Ishikawa (cell line): ENCODE measurements around the gene UFC1.
A peak's percentile ranks its signal among the peaks of the same experiment; 100 is the strongest.

Source experiments
- CEBPB ChIP-seq: IDR thresholded peaks from 2 replicates; pipeline ENCODE4 v1.6.1; 2012
- CREB1 ChIP-seq: IDR thresholded peaks from 2 replicates; pipeline ENCODE4 v1.6.1; 2012; ENCODE audit warnings: low read depth
- EGR1 ChIP-seq: IDR thresholded peaks from 2 replicates; pipeline ENCODE4 v1.6.1; 2012
- EP300 ChIP-seq: IDR thresholded peaks from 2 replicates; pipeline ENCODE4 v1.6.1; 2012; ENCODE audit warnings: borderline replicate concordance
- FOXM1 ChIP-seq: IDR thresholded peaks from 2 replicates; pipeline ENCODE4 v1.6.1; 2012; ENCODE audit warnings: low read depth, borderline replicate concordance
- MAX ChIP-seq: IDR thresholded peaks from 2 replicates; pipeline ENCODE4 v1.6.1; 2012
- NFIC ChIP-seq: IDR thresholded peaks from 2 replicates; pipeline ENCODE4 v1.6.1; 2012
- RAD21 ChIP-seq: IDR thresholded peaks from 2 replicates; pipeline ENCODE4 v1.6.1; 2012; ENCODE audit warnings: low read depth
- TAF1 ChIP-seq: IDR thresholded peaks from 2 replicates; pipeline ENCODE4 v1.6.1; 2012; ENCODE audit warnings: low read depth, mild to moderate bottlenecking
- TCF12 ChIP-seq: IDR thresholded peaks from 2 replicates; pipeline ENCODE4 v1.6.1; 2012; ENCODE audit warnings: low read depth
- TEAD4 ChIP-seq: IDR thresholded peaks from 2 replicates; pipeline ENCODE4 v1.6.1; 2012
- USF1 ChIP-seq: IDR thresholded peaks from 2 replicates; pipeline ENCODE4 v1.6.1; 2012
- YY1 ChIP-seq: IDR thresholded peaks from 2 replicates; pipeline ENCODE4 v1.6.1; 2012; ENCODE audit warnings: low read depth
- ZBTB7A ChIP-seq: IDR thresholded peaks from 2 replicates; pipeline ENCODE4 v1.6.1; 2012; ENCODE audit warnings: low read depth
- TF ChIP-seq, protein P1 (sequence below): IDR thresholded peaks from 2 replicates; pipeline ENCODE4 v1.6.1; 2012; ENCODE audit warnings: low read depth, mild to moderate bottlenecking

Gene UFC1

GRCh38 chr1:161128591-161129420, 25.0 kb upstream of the UFC1 start:
- no peak for TF ChIP-seq EGR1
- no peak for TF ChIP-seq FOXM1
- no peak for TF ChIP-seq YY1
- TF ChIP-seq NFIC = no peak
- no peak for TF ChIP-seq RAD21
- TF ChIP-seq CEBPB = no peak
- no peak for TF ChIP-seq MAX
- TF ChIP-seq TAF1 = no peak
- no peak for TF ChIP-seq ZBTB7A
- TF ChIP-seq TEAD4 = no peak
- TF ChIP-seq USF1 = no peak
- TF ChIP-seq, protein P1, sequence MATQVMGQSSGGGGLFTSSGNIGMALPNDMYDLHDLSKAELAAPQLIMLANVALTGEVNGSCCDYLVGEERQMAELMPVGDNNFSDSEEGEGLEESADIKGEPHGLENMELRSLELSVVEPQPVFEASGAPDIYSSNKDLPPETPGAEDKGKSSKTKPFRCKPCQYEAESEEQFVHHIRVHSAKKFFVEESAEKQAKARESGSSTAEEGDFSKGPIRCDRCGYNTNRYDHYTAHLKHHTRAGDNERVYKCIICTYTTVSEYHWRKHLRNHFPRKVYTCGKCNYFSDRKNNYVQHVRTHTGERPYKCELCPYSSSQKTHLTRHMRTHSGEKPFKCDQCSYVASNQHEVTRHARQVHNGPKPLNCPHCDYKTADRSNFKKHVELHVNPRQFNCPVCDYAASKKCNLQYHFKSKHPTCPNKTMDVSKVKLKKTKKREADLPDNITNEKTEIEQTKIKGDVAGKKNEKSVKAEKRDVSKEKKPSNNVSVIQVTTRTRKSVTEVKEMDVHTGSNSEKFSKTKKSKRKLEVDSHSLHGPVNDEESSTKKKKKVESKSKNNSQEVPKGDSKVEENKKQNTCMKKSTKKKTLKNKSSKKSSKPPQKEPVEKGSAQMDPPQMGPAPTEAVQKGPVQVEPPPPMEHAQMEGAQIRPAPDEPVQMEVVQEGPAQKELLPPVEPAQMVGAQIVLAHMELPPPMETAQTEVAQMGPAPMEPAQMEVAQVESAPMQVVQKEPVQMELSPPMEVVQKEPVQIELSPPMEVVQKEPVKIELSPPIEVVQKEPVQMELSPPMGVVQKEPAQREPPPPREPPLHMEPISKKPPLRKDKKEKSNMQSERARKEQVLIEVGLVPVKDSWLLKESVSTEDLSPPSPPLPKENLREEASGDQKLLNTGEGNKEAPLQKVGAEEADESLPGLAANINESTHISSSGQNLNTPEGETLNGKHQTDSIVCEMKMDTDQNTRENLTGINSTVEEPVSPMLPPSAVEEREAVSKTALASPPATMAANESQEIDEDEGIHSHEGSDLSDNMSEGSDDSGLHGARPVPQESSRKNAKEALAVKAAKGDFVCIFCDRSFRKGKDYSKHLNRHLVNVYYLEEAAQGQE = no peak
- TF ChIP-seq CREB1 = no peak
- no peak for TF ChIP-seq TCF12
- no peak for TF ChIP-seq EP300

- TF ChIP-seq, protein P1 = no peak
- no peak for TF ChIP-seq CREB1
- TF ChIP-seq USF1 = no peak
- TF ChIP-seq TAF1 = no peak
- no peak for TF ChIP-seq RAD21
- no peak for TF ChIP-seq MAX
- no peak for TF ChIP-seq TCF12
- TF ChIP-seq TEAD4 = no peak
- TF ChIP-seq NFIC = no peak
- TF ChIP-seq FOXM1 = no peak
- no peak for TF ChIP-seq EGR1
- no peak for TF ChIP-seq EP300
- TF ChIP-seq ZBTB7A = no peak
- no peak for TF ChIP-seq CEBPB
- no peak for TF ChIP-seq YY1
These were observed 23.5 kb upstream of the UFC1 start for GRCh38 chr1:161130266-161130665.

DNA sequence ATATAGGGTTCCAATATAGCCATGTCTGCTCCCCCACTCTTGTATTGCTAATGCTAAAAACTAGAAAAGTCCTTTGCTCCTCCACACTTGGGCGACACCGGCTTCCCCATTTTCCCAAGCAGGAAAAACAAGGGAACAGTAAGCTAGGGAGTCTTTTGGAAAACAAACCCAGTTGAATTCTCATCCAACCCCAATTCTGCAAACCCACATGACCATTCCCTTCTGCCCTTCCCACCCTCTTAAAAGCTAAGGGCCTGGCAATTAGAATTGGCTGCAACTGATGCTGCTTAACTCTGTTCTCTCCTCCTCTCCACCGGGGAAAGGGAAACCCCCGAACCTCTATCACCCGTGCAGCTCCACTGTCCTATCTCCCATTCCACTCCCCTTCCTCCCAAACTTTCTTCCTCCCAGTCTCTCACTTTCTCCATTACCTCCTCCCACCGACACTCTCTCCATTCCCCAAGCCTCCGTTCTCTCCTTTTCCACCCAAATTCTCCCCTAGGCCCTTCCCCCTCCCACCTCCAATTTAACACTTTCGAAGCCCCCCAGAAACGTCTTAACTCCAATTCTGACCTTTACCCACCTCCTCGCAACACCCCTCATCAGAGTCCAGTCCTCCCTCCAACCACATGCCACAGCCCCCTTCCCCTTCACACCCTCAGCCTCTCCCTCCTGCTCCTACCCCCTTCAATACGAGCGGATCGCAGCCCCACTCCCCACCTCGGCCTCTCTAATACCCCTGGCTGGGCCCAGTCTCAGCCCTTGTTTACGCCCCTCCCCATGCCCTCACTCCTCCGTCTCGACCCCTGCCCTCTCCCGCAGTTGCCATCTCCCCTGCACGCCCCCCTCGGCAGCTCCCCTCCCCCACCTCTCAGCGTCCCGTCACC, 22.0 kb upstream of the UFC1 start:
- peak; percentile 84; the same call in 1 of the 2 replicates for TF ChIP-seq ZBTB7A
- no peak for TF ChIP-seq CREB1

DNA sequence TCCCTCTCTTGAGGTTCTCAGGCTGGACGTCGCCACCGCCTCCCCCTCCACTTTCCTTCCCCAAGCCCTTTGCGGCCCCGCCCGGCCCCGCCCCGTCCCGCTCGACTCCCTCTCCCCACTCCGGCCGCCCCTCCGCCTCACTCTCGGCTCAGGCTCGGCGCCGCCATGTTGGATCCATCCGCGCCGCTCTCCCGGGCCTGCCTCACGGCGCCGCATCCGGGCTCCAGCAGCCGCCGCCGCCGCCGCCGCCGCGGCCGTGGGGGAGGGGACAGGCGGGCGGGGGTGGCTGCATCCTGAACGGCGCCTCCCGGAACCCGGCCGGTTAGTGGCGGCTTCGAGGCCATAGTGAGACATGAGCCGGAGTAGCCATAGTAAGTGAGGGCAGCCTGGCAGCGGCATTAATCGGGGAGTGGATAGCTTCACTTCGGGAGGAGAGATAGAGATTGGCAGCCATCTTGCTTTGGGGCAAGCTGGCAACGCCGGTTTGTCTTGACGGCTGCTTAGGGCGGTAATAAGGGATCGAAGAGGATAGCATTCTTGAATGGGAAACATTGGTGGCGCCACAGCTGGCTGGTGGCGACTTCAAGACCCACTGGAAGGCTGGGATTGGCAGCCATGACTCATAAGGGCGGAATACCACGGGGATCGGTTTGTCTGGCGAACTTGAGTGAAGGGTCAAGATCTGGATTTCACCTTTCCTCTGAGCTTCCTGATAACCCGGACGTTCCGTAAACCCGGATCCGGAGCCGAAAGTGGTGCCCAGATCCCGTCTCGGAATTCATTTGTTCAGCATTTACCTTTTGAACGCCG, 21.2 kb upstream of the UFC1 start, which contains the start of gene DEDD:
TSS of gene DEDD (minus strand) at position 258 of the 810 bp plus-strand sequence. CDS start 8,205 bp downstream, outside the sequence.
- no peak for TF ChIP-seq FOXM1
- 0 out of 2 replicates have a peak, but pooled peaks have one; percentile 39 for TF ChIP-seq TCF12
- no peak for TF ChIP-seq RAD21
- TF ChIP-seq ZBTB7A = no peak; the same call in 1 of the 2 replicates
- TF ChIP-seq EP300 = peak; percentile 41; the same call in 1 of the 2 replicates
- peak; percentile 99 for TF ChIP-seq YY1
- 0 out of 2 replicates have a peak, but pooled peaks have one; percentile 11 for TF ChIP-seq NFIC
- no peak for TF ChIP-seq CEBPB
- peak; percentile 86; the same call in 1 of the 2 replicates for TF ChIP-seq EGR1
- TF ChIP-seq MAX = peak; percentile 66
- TF ChIP-seq TAF1 = peak; percentile 65; the same call in 1 of the 2 replicates
- TF ChIP-seq USF1 = no peak
